Measurements from ENCODE around the gene MICALL2.

Gene MICALL2

GRCh38 chr7:1458683-1459511, at the start of gene MICALL2:
TSS of gene MICALL2 (minus strand) at chr7:1459470. CDS start at chr7:1459326, 144 bp downstream.
- DNase-seq (ENCODE audit: low read depth in 2 of 2) = peak in 1 of 2 donors; percentile 19

DNA sequence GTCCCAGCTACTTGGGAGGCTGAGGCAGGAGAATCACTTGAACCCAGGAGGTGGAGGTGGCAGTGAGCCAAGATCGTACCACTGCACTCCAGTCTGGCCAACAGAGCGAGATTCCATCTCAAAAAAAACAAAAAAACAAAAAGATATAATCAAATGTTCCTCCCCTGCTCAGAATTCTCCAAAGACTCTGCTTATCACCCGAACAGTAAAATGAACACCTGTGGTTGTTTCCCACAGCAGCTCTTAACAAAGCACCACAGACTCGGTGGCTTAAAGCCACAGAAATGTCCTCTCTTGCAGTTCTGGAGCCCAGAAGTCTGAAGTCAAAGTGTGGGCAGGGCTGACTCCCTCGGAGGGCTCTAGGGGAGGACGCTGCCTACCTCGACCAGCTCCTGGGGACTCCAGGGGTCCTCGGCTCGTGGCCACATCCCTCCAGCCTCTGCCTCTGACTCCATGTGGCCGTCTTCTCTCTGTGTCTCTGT, 49.0 kb upstream of the MICALL2 start:
- DNase-seq (ENCODE audit: low read depth in 2 of 2) = no peak

- no peak for DNase-seq (ENCODE audit: low read depth in 2 of 2)
Observed at GRCh38 chr7:1505731-1506550, 46.7 kb upstream of the MICALL2 start.

- DNase-seq (ENCODE audit: low read depth in 2 of 2) = peak; percentile 79 to 80
Observed at GRCh38 chr7:1503816-1504775, 44.8 kb upstream of the MICALL2 start, which contains the start of gene INTS1. TSS of gene INTS1 (minus strand) at chr7:1504389. CDS start at chr7:1503960, 429 bp downstream.

DNA sequence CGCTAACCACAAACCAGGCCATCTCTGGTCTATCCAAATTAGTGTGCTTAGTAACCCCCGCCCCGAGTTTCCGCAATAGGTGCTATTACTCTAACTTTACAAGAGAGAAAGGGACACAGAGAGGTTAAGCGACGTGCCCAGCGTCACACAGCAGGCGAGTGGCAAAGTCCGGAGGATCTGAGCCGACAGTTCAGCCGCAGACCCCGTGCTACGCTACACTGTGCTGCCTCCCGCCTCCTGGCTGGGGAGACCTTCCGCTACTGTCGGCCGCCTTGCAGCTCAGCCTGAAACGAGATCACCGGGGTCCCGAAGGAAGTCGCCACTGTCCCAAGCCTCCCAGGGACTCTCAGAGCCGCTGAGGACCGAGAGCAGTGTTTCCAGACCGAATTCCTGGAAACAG, 44.1 kb upstream of the MICALL2 start:
- DNase-seq (ENCODE audit: low read depth in 2 of 2) = no peak

- no peak for DNase-seq (ENCODE audit: low read depth in 2 of 2)
Observed at GRCh38 chr7:1502845-1503244, 43.6 kb upstream of the MICALL2 start.

GRCh38 chr7:1501487-1502270, 42.4 kb upstream of the MICALL2 start:
- no peak for DNase-seq (ENCODE audit: low read depth in 2 of 2)

- no peak for DNase-seq (ENCODE audit: low read depth in 2 of 2)
Observed at GRCh38 chr7:1500064-1500807, 41.0 kb upstream of the MICALL2 start.

GRCh38 chr7:1499367-1500029, 40.2 kb upstream of the MICALL2 start:
- no peak for DNase-seq (ENCODE audit: low read depth in 2 of 2)

- no peak for DNase-seq (ENCODE audit: low read depth in 2 of 2)
Observed at GRCh38 chr7:1498370-1499305, 39.4 kb upstream of the MICALL2 start.

DNA sequence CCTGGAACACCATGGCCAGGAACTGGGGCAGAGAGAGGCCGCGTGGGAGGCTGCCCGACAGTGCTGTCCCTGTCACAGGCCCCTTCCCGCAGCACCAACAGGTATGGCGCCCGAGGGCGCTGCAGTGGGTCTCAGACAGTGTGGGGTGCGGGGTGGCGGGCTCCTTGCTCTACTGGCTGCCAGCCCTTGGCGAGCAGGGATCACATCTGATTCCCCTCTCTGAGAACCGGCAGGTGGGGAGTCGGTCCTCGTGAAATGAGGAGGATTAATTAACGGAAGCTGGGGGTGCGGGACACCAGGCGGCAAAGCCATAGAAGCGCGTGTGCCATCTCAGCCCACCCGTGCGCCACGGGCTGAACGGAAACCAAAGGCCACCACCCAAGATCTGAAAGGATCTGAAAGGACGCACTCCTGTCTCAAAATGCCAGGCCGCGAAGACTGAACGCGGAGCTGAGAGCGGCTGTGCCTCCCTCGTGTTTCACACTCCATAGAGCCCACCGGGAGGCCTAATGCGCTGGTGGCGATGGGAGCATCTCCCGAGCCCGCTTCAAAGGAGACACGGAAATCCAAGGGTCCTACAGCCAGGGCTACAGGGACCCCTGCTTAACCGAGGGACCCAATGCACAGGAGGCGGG, 38.1 kb upstream of the MICALL2 start:
- DNase-seq (ENCODE audit: low read depth in 2 of 2) = no peak

DNA sequence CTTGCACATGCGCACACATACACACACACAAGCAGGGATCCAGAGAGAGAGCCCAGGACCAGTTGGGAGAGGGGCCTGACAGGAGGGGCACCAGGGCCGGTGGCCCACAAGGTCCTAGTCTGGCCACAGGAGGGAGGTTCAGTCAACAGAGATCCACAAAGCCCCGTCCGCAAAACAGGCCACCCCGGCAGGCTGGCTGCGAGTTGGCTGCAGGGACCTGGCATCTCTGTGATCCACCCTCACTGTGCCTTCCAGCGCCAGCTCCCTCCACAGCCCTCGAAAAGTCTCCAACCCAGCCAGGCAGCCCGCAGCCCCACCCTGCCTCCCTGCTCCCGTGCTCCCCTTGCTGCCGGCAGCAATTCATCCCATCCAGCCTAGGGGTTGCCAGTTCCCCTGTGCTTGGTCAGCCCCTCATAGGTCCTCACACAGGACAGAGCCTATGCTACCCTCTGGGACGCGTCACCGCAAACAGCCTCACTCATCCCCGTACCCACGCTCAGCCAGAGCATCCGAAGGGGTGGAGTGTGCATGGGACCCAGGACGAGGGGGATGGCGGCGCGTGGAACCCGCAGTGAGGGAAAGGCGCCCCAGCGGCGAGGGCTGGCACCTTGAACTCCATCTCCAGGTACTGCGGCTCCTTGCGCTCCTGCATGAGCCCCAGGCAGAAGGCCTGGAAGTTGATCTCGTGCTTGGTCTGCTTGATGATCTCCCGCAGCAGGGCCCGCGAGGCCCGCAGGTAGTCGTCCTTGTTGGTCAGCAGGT, 37.4 kb upstream of the MICALL2 start:
- no peak for DNase-seq (ENCODE audit: low read depth in 2 of 2)

DNA sequence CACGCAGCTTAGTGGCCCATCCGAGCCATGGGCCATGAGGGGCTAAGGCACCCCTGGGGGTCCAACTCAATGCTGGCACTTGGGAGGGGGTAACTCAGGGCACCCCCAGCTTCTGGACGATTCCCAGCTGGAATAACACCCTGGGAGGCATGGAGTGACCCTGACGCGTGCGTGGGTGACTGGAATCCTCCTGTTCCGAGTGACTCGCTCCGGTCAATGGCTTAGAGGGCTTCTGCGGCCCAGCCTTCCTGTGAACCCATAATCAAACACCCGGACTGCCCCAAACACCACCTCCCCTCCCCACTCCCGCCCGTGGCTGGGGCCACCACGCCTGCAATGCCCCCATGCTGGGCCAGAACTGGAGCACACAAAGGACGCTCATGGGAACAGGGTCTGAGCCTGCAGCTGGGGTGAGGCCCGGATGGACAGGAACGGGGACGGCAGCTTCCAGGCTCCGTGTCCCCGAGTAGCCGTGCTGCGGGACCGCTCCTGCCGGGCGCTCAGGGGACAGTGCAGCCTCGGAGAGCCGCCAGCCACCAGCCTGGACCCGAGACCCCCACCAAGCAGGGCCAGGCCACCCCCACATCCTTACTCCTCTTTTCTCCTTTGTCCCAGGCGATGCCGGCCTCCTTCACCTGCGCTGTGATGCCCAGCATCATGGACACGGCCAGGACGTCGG, 36.4 kb upstream of the MICALL2 start:
- no peak for DNase-seq (ENCODE audit: low read depth in 2 of 2)

GRCh38 chr7:1494866-1495563, 35.7 kb upstream of the MICALL2 start:
- no peak for DNase-seq (ENCODE audit: low read depth in 2 of 2)

- no peak for DNase-seq (ENCODE audit: low read depth in 2 of 2)
Observed at GRCh38 chr7:1494447-1494846, 35.2 kb upstream of the MICALL2 start.

GRCh38 chr7:1493571-1493970, 34.3 kb upstream of the MICALL2 start:
- DNase-seq (ENCODE audit: low read depth in 2 of 2) = no peak

Measured in activated CD4-positive, alpha-beta T cell treated with anti-CD3 and anti-CD28 coated beads for 24 hours (primary cell).